Neural progenitor cell (in vitro differentiated cells): ENCODE data around the gene ARIH1.
"Not testable (repeated sequence)": the region's sequence is repeated elsewhere in the genome, so short reads cannot be mapped to it uniquely, and the experiment has no call there.

ENCODE experiments used
- EZH2 ChIP-seq: fragments of 200-600 bp; sonication (generic); IDR thresholded peaks from 2 replicates; pipeline ENCODE4 v1.6.1; 2017; ENCODE audit warnings: antibody characterized with exemption, mild to moderate bottlenecking, moderate library complexity
- EZH2phosphoT487 ChIP-seq: fragments of 200-600 bp; sonication (generic); IDR thresholded peaks from 2 replicates; pipeline ENCODE4 v1.6.1; 2017; ENCODE audit warnings: antibody characterized with exemption
- TF ChIP-seq, protein P1 (sequence below): fragments of 200-600 bp; sonication (generic); IDR thresholded peaks from 2 replicates; pipeline ENCODE4 v1.5.1; 2017; ENCODE audit warnings: antibody characterized with exemption, mild to moderate bottlenecking

DNA sequence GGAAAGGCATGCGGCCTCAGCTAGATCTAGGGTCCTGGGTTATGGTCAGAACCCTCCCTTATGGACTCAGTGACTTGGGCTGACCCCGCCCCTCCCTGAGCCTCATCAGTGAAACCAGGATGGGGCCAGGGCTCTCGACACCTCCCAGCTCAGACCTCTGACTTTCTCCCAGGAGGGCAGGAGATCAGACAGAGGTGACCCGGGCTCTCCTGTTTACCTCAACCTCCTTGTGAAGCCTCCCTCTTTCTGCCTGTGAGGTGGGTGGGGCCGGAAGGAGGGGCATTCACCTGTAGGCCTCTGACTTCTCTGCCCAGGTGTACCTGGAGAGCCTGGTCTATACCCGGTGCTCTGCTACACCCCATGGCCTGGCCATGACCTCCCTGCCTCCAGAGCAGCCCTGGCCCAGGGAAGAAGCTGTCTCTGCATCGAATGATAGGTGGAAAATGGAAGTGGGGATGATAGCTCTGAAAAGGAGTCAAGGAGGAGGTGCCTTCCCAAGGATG lies 155.0 kb downstream of the ARIH1 start:
- TF ChIP-seq, protein P1, sequence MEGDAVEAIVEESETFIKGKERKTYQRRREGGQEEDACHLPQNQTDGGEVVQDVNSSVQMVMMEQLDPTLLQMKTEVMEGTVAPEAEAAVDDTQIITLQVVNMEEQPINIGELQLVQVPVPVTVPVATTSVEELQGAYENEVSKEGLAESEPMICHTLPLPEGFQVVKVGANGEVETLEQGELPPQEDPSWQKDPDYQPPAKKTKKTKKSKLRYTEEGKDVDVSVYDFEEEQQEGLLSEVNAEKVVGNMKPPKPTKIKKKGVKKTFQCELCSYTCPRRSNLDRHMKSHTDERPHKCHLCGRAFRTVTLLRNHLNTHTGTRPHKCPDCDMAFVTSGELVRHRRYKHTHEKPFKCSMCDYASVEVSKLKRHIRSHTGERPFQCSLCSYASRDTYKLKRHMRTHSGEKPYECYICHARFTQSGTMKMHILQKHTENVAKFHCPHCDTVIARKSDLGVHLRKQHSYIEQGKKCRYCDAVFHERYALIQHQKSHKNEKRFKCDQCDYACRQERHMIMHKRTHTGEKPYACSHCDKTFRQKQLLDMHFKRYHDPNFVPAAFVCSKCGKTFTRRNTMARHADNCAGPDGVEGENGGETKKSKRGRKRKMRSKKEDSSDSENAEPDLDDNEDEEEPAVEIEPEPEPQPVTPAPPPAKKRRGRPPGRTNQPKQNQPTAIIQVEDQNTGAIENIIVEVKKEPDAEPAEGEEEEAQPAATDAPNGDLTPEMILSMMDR: not testable (repeated sequence)
- not testable (repeated sequence) for TF ChIP-seq EZH2, EZH2phosphoT487
